Measurements from ENCODE around the gene EDDM13.
"Not testable (repeated sequence)": the region's sequence is repeated elsewhere in the genome, so short reads cannot be mapped to it uniquely, and the experiment has no call there.

Gene EDDM13

GRCh38 chr19:56306016-56306415 is 33.5 kb downstream of the EDDM13 start:
- DNase-seq (ENCODE audit: low spot score in 2 of 2), result no peak
- Histone ChIP-seq H3K27me3 (ENCODE audit: low read depth) (no peaks in the 10 kb centered on the region), H3K4me1 (no peaks in the 10 kb centered on the region), H3K36me3 (replicated peaks) (0 out of 2 replicates have a peak, but pooled peaks cover 2% of the 10 kb centered on the region), H3K4me3 (no peak overlapping the region), H3K9me3 (no peaks in the 10 kb centered on the region)
- in situ Hi-C loops (cut with MboI; ENCODE audit: low sequenced_read_pairs), result no loop called here

DNA sequence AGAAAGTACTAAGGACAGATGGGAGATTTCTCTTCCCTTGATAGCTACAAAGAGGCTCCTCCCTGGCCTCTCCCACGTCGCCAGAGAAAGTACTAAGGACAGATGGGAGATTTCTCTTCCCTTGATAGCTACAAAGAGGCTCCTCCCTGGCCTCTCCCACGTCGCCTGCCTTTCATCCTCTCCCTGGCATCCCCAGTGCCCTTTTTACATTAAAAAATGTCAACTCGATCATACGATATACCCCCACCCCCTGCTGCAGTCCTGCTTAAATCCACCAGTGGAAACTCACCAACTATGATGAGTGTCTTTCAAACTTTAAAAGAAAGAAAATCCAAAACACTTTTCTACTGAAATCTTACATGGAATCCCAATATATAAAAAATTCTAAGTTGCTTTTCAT is 34.5 kb downstream of the EDDM13 start:
- H3K4me3 ChIP-seq; H3K9me3 ChIP-seq; H3K27me3 ChIP-seq (ENCODE audit: low read depth); DNase-seq (ENCODE audit: low spot score in 2 of 2); H3K4me1 ChIP-seq; H3K36me3 ChIP-seq (replicated peaks); in situ Hi-C loops (cut with MboI; ENCODE audit: low sequenced_read_pairs): not testable (repeated sequence)

GRCh38 chr19:56308792-56309191 is 36.2 kb downstream of the EDDM13 start:
- in situ Hi-C loops (cut with MboI; ENCODE audit: low sequenced_read_pairs), result no loop called here
- Histone ChIP-seq H3K4me3 (no peak overlapping the region), H3K4me1 (peaks cover 5% of the 10 kb centered on the region), H3K36me3 (replicated peaks) (peaks cover 13% of the 10 kb centered on the region), H3K27me3 (ENCODE audit: low read depth) (no peaks in the 10 kb centered on the region), H3K9me3 (no peaks in the 10 kb centered on the region)
- DNase-seq (ENCODE audit: low spot score in 2 of 2), result no peak

GRCh38 chr19:56309511-56310185 is 37.1 kb downstream of the EDDM13 start:
- in situ Hi-C loops (cut with MboI; ENCODE audit: low sequenced_read_pairs), result no loop called here
- Histone ChIP-seq H3K36me3 (replicated peaks) (peaks cover 13% of the 10 kb centered on the region), H3K4me3 (no peak overlapping the region), H3K9me3 (no peaks in the 10 kb centered on the region), H3K4me1 (peaks cover 9% of the 10 kb centered on the region), H3K27me3 (ENCODE audit: low read depth) (no peaks in the 10 kb centered on the region)
- DNase-seq (ENCODE audit: low spot score in 2 of 2), result peak; percentile 14 to 75

DNA sequence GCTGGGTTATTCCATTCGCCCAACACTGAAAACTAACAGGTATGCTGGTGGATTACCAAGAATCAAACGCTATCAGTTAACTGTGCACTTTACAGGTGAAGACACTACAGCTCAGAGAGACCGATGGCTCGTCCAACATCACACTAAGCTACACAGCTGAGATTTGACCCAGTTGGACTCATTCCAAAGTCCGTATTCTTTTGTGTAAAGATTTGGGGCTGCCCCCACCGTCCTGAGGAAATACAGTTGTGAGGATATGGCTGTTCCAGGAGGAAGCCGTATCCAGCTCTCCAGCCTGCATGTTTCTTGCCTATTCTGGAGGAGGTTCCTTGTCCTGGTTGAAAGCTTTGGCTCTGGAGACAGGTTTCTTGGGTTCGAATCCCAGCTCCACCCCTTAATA is 37.9 kb downstream of the EDDM13 start:
- in situ Hi-C loops (cut with MboI; ENCODE audit: low sequenced_read_pairs), result no loop called here
- Histone ChIP-seq H3K4me3 (no peak overlapping the region), H3K27me3 (ENCODE audit: low read depth) (no peaks in the 10 kb centered on the region), H3K4me1 (peaks cover 9% of the 10 kb centered on the region), H3K9me3 (no peaks in the 10 kb centered on the region), H3K36me3 (replicated peaks) (peaks cover 13% of the 10 kb centered on the region)
- no peak for DNase-seq (ENCODE audit: low spot score in 2 of 2)

DNA sequence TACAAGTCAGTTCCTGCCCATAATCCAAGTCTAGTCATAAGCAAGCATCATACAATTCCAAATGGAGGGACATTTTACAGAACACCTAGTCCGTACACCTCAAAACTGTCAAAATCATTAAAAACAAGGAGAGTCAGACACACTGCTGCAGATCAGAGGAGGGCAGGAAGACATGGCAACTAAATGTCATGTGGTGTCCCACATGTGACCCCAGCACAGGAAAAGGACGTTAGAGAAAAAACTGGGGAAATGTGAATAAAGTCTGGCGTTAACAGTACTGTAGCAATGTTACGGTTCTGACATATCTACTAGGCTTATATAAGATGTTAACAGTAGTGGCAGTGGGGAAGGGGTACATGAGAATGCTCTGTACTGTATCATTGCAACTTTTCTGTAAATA is 39.8 kb downstream of the EDDM13 start:
- in situ Hi-C loops (cut with MboI; ENCODE audit: low sequenced_read_pairs), result no loop called here
- no peak for DNase-seq (ENCODE audit: low spot score in 2 of 2)
- peaks cover 13% of the 10 kb centered on the region for H3K36me3 ChIP-seq (replicated peaks)
- H3K9me3 ChIP-seq, result no peaks in the 10 kb centered on the region
- H3K4me3 ChIP-seq, result no peak overlapping the region
- H3K4me1 ChIP-seq, result peaks cover 11% of the 10 kb centered on the region
- no peaks in the 10 kb centered on the region for H3K27me3 ChIP-seq (ENCODE audit: low read depth)

DNA sequence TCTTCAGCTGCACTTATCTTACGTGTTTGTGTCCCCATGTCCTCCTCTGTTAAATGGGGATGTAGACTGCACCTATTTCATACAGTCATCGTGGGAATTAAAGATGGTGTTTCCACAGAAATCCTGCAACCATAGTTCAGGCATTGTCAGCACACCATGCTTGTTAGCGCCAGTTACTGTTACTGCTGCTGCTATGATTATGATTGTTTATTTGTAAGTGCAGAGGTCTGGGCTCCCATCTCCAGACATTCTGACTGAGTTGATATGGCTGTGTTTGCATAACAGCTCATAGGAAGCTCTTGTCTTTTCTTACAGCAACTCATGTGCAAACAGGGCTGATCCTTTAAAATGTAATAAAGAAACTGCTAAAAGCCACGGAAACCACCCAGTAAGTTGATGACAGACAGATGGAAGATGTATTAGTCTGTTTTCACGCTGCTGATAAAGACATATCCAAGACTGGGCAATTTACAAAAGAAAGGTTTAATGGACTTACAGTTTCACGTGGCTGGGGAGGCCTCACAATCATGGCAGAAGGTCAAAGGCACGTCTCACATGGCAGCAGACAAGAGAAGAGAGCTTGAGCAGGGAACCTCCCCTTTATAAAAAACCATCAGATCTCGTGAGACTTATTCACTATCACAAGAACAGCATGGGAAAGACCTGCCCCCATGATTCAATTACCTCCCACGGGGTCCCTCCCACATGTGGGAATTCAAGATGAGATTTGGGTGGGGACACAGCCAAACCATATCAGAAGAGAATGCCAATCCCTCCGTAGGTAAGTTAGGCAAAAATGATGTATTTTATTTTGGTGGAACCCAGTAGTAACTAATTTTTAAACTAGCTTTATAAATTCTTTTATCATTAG is 40.5 kb downstream of the EDDM13 start:
- Histone ChIP-seq H3K9me3 (no peaks in the 10 kb centered on the region), H3K36me3 (replicated peaks) (peaks cover 13% of the 10 kb centered on the region), H3K27me3 (ENCODE audit: low read depth) (no peaks in the 10 kb centered on the region), H3K4me1 (peaks cover 11% of the 10 kb centered on the region), H3K4me3 (no peak overlapping the region; the same call in 1 of the 2 replicates)
- in situ Hi-C loops (cut with MboI; ENCODE audit: low sequenced_read_pairs), result no loop called here
- peak in 1 of 2 experiments; percentile 23 for DNase-seq (ENCODE audit: low spot score in 2 of 2)

- H3K9me3 ChIP-seq, result no peaks in the 10 kb centered on the region
- peaks cover 13% of the 10 kb centered on the region for H3K36me3 ChIP-seq (replicated peaks)
- DNase-seq (ENCODE audit: low spot score in 2 of 2), result no peak
- peaks cover 11% of the 10 kb centered on the region for H3K4me1 ChIP-seq
- H3K4me3 ChIP-seq, result peak overlapping the region; percentile 61
- in situ Hi-C loops (cut with MboI; ENCODE audit: low sequenced_read_pairs), result no loop called here
- no peaks in the 10 kb centered on the region for H3K27me3 ChIP-seq (ENCODE audit: low read depth)
Observed at GRCh38 chr19:56314018-56314380, 41.5 kb downstream of the EDDM13 start.

GRCh38 chr19:56314381-56315076 is 42.0 kb downstream of the EDDM13 start, which contains the start of gene ZSCAN5A:
Gene ZSCAN5A (minus strand): TSS chr19:56314839. CDS start chr19:56225046, 89,793 bp downstream.
- peak; percentile 90 to 98 for DNase-seq (ENCODE audit: low spot score in 2 of 2)
- in situ Hi-C loops (cut with MboI; ENCODE audit: low sequenced_read_pairs), result no loop called here
- H3K36me3 ChIP-seq (replicated peaks), result peaks cover 13% of the 10 kb centered on the region
- no peaks in the 10 kb centered on the region for H3K9me3 ChIP-seq
- H3K4me3 ChIP-seq, result peak within 1 kb of the TSS; percentile 61
- no peaks in the 10 kb centered on the region for H3K27me3 ChIP-seq (ENCODE audit: low read depth)
- H3K4me1 ChIP-seq, result peaks cover 11% of the 10 kb centered on the region

DNA sequence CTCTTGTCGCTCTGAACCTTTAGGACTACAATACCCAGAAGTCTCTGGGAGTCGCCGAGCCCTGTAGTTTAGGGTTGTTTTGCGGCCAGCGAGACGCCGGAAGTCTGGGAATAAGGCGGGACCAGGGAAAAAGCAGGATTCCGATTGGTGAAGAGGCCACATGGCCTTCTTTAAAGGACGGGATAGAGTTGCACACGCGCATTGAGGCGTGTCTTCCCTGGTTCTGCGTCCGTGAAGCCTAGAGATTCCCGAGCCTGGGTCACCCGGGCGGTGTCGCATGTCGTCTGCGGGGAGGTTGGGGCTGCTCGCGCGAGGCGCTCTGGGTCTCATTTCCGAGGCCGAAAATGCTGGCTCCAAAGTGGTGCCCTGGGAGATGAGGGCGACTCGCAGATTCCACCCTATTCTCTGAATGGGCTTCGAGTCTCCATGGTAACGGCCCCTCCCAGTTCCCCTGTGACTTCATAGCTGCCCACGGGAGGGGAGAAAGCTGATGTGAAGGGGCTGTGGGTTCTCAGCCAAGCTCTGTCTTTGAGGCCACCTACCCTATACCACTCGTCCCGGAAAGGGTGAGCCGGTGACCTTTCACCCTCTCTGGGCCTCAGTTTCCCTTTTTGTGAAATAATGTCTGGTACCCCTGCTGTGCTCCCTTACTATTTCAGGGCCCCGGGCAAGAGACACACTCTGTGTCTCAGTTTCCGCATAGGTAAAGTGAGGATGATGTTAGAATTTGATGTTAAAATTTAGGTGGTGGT is 42.7 kb downstream of the EDDM13 start:
- peak; percentile 94 to 95 for DNase-seq (ENCODE audit: low spot score in 2 of 2)

GRCh38 chr19:56316728-56317127 is 44.2 kb downstream of the EDDM13 start:
- Histone ChIP-seq H3K36me3 (replicated peaks) (peaks cover 8% of the 10 kb centered on the region), H3K4me1 (peaks cover 11% of the 10 kb centered on the region), H3K27me3 (ENCODE audit: low read depth) (no peaks in the 10 kb centered on the region), H3K9me3 (no peaks in the 10 kb centered on the region), H3K4me3 (no peak overlapping the region)
- no peak for DNase-seq (ENCODE audit: low spot score in 2 of 2)
- in situ Hi-C loops (cut with MboI; ENCODE audit: low sequenced_read_pairs), result no loop called here

More for the DNA sequence above, 42.7 kb downstream of the EDDM13 start:
- Histone ChIP-seq H3K9me3 (no peaks in the 10 kb centered on the region), H3K4me3 (peak overlapping the region; percentile 61), H3K36me3 (replicated peaks) (peaks cover 13% of the 10 kb centered on the region), H3K27me3 (ENCODE audit: low read depth) (no peaks in the 10 kb centered on the region), H3K4me1 (peaks cover 11% of the 10 kb centered on the region)
- in situ Hi-C loops (cut with MboI; ENCODE audit: low sequenced_read_pairs), result no loop called here

- Histone ChIP-seq H3K4me3 (no peak overlapping the region), H3K36me3 (replicated peaks) (no peaks in the 10 kb centered on the region), H3K27me3 (ENCODE audit: low read depth) (no peaks in the 10 kb centered on the region), H3K4me1 (peaks cover 11% of the 10 kb centered on the region), H3K9me3 (no peaks in the 10 kb centered on the region)
- no peak for DNase-seq (ENCODE audit: low spot score in 2 of 2)
- in situ Hi-C loops (cut with MboI; ENCODE audit: low sequenced_read_pairs), result no loop called here
Observed at GRCh38 chr19:56317749-56318148, 45.2 kb downstream of the EDDM13 start.

- in situ Hi-C loops (cut with MboI; ENCODE audit: low sequenced_read_pairs), result no loop called here
- H3K9me3 ChIP-seq, result no peaks in the 10 kb centered on the region
- no peaks in the 10 kb centered on the region for H3K27me3 ChIP-seq (ENCODE audit: low read depth)
- DNase-seq (ENCODE audit: low spot score in 2 of 2), result no peak
- H3K4me3 ChIP-seq, result no peak overlapping the region
- H3K36me3 ChIP-seq (replicated peaks), result no peaks in the 10 kb centered on the region
- 0 out of 2 replicates have a peak, but pooled peaks cover 2% of the 10 kb centered on the region for H3K4me1 ChIP-seq
Observed at GRCh38 chr19:56319991-56320390, 47.4 kb downstream of the EDDM13 start.
